PFSK-1 (cell line): ENCODE data around the gene GGT6.

Experiments used
- POLR2AphosphoS5 ChIP-seq: IDR thresholded peaks from 2 replicates; pipeline ENCODE4 v1.6.1; 2012; ENCODE audit warnings: low read depth, mild to moderate bottlenecking, control low read depth, low read length, moderate library complexity
- TF ChIP-seq, protein P1 (sequence below), 2 experiments: IDR thresholded peaks; 2 replicates each; pipeline versions ENCODE4 v1.6.1 to v1.8.0; 2011 to 2012; ENCODE audit warnings: low read depth in 2 of 2, low read length in 2 of 2, control low read depth in 1 of 2, inconsistent platforms in 1 of 2, mild to moderate bottlenecking in 1 of 2, moderate library complexity in 1 of 2; ENCODE audit not compliant: insufficient read depth in 1 of 2

DNA sequence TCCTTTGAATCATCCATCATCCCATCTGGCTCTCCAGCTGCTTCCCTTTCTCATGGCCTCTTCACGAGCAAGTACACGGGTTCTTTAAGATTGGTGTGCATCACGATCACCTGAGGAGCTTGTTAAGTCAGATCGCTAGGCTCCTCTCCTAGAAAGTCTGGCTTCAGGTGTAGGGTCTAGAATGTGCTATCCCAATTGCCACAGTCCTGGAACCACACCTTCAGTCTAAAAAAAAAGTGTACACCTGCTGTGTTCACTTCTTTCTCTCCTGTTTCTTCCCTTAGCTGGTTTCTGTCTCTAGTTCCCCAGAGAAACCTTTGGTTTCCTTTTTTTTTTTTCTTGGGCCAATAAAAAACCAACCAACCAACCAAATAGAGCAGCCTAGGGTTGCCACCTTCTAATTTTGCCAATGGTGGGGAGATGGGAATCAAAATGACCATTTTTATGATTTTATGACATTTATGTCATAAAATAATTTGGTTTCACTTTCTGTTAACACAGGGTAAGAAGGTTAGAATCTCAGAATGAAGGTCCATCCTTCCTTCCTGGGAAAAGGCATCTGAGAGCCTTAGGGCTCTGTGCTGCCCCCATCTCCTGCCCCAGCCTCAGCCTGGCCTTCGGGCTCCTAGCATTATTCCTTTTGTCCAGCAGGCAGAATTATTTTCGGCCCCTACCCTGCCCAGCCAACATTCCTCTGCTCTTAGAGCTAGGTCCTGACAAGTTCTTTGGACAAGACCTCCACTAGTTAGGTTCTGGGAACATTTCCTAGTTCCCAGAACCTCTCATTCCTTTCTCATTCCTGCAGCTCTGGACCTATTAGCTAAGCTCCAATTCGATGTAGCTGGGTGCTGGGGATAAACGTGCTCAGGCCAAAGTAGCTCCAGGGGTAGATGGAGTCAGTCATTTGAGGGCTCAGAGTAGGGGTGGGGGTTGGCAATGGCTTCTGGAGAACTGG is 1.9 kb upstream of the GGT6 start:
- TF ChIP-seq, protein P1, sequence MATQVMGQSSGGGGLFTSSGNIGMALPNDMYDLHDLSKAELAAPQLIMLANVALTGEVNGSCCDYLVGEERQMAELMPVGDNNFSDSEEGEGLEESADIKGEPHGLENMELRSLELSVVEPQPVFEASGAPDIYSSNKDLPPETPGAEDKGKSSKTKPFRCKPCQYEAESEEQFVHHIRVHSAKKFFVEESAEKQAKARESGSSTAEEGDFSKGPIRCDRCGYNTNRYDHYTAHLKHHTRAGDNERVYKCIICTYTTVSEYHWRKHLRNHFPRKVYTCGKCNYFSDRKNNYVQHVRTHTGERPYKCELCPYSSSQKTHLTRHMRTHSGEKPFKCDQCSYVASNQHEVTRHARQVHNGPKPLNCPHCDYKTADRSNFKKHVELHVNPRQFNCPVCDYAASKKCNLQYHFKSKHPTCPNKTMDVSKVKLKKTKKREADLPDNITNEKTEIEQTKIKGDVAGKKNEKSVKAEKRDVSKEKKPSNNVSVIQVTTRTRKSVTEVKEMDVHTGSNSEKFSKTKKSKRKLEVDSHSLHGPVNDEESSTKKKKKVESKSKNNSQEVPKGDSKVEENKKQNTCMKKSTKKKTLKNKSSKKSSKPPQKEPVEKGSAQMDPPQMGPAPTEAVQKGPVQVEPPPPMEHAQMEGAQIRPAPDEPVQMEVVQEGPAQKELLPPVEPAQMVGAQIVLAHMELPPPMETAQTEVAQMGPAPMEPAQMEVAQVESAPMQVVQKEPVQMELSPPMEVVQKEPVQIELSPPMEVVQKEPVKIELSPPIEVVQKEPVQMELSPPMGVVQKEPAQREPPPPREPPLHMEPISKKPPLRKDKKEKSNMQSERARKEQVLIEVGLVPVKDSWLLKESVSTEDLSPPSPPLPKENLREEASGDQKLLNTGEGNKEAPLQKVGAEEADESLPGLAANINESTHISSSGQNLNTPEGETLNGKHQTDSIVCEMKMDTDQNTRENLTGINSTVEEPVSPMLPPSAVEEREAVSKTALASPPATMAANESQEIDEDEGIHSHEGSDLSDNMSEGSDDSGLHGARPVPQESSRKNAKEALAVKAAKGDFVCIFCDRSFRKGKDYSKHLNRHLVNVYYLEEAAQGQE (IDR thresholded peaks at IDR 0.05; ENCODE audit: insufficient read depth in 1 of 2, low read depth in 2 of 2, low read length in 2 of 2) = no peak
- TF ChIP-seq POLR2AphosphoS5 = no peak
